ENCODE data around the gene AQP12B. TPM values are rescaled to one million over a fixed set of nuclear protein-coding genes. Genes with fewer than 3 reads are reported as not detected.
"Not testable (repeated sequence)": the region's sequence is repeated elsewhere in the genome, so short reads cannot be mapped to it uniquely, and the experiment has no call there.

Gene AQP12B
- total RNA-seq, 1 experiment from 2014 or later: not detected

DNA sequence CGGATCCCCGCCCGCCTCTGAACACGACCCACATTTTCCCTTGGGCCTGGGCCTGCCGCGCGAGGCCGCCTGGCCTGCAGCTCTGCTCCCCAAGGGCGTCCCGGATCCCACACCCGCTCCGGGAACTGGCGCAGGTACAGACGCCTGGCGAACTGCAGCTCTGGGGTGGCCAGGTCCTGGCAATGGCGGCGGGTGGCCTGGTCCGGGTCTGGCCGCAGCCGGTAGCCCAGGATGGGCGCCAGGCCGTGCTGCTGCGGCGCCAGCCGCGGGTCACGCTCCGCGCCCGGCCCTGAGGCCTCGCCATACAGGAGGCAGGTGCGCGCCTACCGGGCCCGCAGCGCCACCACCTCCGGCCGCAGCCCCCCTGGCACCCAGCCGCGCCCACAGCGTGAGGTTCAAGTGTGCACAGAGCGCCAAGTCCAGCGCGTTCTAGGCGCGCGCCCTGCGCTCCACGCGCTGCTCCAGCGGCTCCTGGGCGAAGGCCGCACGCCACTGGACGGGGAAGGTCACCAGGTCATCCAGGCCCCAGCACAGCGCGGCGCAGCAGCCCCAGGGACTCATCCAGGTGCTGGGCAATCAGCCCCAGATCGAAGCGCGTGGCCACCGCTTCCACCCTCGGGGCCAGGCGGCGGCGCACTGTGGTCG is 18.5 kb upstream of the AQP12B start:
- Mint-ChIP-seq H3K9me3 (ENCODE audit: low read depth, unreplicated experiment) (no peaks in the 10 kb centered on the region), H3K27ac (ENCODE audit: unreplicated experiment) (no peak overlapping the region), H3K36me3 (ENCODE audit: insufficient read depth, unreplicated experiment) (peaks cover 9% of the 10 kb centered on the region), H3K27me3 (ENCODE audit: unreplicated experiment) (peaks cover 47% of the 10 kb centered on the region), H3K4me3 (ENCODE audit: low read depth, unreplicated experiment) (no peak overlapping the region), H3K4me1 (ENCODE audit: low read depth, unreplicated experiment) (no peaks in the 10 kb centered on the region)
- CTCF ChIA-PET: no interaction called here
- no TSS peak for BruUV-seq (replicated peaks)
- TF ChIP-seq CTCF (IDR thresholded peaks at IDR 0.05; ENCODE audit: unreplicated experiment): no peak
- intact Hi-C loops (cut with micrococcal nuclease; ENCODE audit: unreplicated experiment): loop anchor here (10.0 kb wide), 1 partner anchor 96 kb away; no protein-coding TSS in a partner anchor
- no peak for DNase-seq

DNA sequence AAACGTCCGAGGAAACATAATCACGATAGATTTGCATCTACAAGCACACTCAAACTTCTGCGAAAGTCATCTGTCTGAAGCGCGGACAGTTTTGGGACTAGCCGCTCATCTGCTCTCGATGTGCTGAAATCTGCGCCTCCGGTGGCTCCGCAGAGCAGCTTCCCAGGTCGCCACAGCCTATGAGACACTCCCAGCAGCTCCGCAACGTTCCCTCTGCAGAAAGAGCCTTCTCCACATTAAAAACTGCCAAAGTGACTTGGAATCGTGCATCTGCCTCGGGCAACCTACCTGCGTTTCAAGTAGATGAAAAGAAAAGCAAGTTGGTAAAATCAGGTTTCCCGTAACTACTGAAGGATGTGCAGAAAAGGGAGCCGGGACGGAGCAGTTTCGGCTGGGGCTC is 17.9 kb upstream of the AQP12B start:
- peaks cover 41% of the 10 kb centered on the region for H3K27me3 Mint-ChIP-seq (ENCODE audit: unreplicated experiment)
- intact Hi-C loops (cut with micrococcal nuclease; ENCODE audit: unreplicated experiment): loop anchor here (10.0 kb wide), 1 partner anchor 96 kb away; no protein-coding TSS in a partner anchor
- H3K4me1 Mint-ChIP-seq (ENCODE audit: low read depth, unreplicated experiment); BruUV-seq (replicated peaks); H3K27ac Mint-ChIP-seq (ENCODE audit: unreplicated experiment); H3K9me3 Mint-ChIP-seq (ENCODE audit: low read depth, unreplicated experiment); H3K4me3 Mint-ChIP-seq (ENCODE audit: low read depth, unreplicated experiment); CTCF ChIA-PET; DNase-seq; H3K36me3 Mint-ChIP-seq (ENCODE audit: insufficient read depth, unreplicated experiment): not testable (repeated sequence)

DNA sequence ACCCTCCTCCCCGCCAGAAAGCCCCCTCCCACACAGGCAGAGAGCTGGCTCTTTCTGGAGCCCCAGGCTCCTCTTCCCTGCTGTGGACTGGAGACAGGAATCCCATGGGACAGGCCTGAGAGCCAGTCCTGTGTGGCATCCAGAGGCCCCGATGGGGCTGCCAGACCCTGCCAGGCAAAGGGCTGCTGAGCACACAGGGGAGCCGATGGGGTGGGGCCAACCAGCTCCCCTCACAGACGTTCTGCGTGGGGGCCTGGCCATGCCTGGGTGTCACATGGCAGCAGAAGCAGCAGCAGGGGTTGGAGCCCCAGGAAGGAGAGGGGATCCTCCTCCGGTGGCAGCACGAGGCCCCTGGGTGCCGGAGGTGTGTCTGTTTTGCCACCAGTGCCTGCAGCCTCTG is 17.1 kb upstream of the AQP12B start:
- H3K9me3 Mint-ChIP-seq (ENCODE audit: low read depth, unreplicated experiment); DNase-seq; H3K4me3 Mint-ChIP-seq (ENCODE audit: low read depth, unreplicated experiment); H3K27ac Mint-ChIP-seq (ENCODE audit: unreplicated experiment); CTCF ChIA-PET; H3K36me3 Mint-ChIP-seq (ENCODE audit: insufficient read depth, unreplicated experiment); BruUV-seq (replicated peaks); H3K4me1 Mint-ChIP-seq (ENCODE audit: low read depth, unreplicated experiment): not testable (repeated sequence)
- peaks cover 34% of the 10 kb centered on the region for H3K27me3 Mint-ChIP-seq (ENCODE audit: unreplicated experiment)
- intact Hi-C loops (cut with micrococcal nuclease; ENCODE audit: unreplicated experiment): loop anchor here (10.0 kb wide), 1 partner anchor 95 kb away; no protein-coding TSS in a partner anchor

DNA sequence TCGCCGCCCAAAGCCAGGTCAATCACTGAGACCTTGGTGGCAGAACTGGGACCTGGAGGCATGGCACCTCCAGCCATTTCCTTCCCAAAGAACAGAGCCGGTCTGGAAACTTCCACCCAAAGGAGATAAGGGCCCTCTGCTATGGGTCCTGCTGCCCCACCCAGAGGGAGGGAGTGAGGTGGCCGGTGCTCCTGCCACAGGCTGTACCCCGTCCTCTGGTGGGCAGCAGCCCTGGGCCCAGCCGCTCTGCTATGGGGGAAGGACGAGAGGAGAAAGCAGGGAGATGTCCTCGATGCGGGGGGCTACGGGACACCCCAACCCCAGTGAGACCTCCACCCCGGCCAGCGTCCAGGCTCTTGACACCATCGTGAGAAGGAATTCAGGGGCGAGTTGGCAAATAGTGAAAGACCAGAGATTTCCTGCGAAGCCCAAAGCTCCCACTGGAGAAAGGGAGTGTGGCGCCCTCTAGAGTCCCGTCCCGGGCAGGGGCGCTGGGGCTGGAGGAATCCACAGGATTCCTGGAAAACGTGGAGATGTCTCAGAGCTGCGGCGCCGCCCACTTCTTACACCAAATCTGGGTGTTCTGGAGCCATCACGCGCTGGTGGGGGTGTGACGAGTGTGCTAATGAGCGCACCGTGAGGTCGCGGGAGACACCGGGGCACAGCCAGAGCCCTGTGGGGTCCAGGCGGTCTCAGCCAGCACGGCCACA is 16.3 kb upstream of the AQP12B start:
- DNase-seq; CTCF ChIA-PET; H3K27ac Mint-ChIP-seq (ENCODE audit: unreplicated experiment); H3K36me3 Mint-ChIP-seq (ENCODE audit: insufficient read depth, unreplicated experiment); H3K4me1 Mint-ChIP-seq (ENCODE audit: low read depth, unreplicated experiment); intact Hi-C loops (cut with micrococcal nuclease; ENCODE audit: unreplicated experiment); H3K4me3 Mint-ChIP-seq (ENCODE audit: low read depth, unreplicated experiment); H3K9me3 Mint-ChIP-seq (ENCODE audit: low read depth, unreplicated experiment); BruUV-seq (replicated peaks): not testable (repeated sequence)
- peaks cover 27% of the 10 kb centered on the region for H3K27me3 Mint-ChIP-seq (ENCODE audit: unreplicated experiment)

DNA sequence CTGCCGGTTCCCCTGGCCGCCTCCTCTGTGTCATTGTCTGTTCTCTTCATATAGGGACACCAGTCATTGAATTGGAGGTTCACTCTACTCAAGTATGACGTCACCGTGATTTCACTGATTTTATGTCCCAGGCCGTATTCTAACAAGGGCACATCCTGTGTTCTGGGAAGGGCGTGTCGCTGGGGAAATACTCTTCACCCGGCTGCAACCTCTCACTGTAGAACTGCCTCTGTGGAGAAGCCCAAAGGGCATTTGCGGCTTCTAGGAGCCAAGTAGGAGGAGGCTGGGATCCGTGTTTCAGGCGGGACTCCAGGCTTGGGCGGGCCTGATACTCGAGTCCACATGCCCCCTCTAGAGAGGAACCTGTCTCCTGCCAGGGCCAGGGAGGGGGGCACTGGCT is 13.8 kb upstream of the AQP12B start:
- not testable (repeated sequence) for H3K36me3 Mint-ChIP-seq (ENCODE audit: insufficient read depth, unreplicated experiment)

DNA sequence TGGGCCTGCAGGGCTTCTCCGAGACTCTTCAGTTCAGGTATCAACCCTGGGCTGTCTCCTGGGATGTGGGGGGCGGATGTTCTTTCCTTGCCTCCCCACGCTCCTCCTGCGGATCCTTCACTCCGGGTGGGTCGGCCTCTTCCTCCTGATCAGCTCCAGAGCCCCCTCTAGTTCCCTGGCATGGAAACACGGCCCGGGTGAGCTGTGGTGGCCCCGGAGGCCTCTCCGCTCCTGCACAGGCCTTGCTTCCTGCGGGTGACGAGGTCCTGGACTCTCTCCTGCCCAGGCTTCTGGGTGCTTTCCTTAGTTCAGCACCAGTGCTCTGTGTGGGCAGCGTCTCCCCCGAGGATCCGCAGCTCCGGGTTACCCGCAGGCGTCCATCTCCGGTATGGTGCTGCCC is 12.9 kb upstream of the AQP12B start:
- H3K27ac Mint-ChIP-seq (ENCODE audit: unreplicated experiment); DNase-seq; CTCF ChIA-PET; H3K4me3 Mint-ChIP-seq (ENCODE audit: low read depth, unreplicated experiment); H3K9me3 Mint-ChIP-seq (ENCODE audit: low read depth, unreplicated experiment); H3K36me3 Mint-ChIP-seq (ENCODE audit: insufficient read depth, unreplicated experiment); BruUV-seq (replicated peaks); intact Hi-C loops (cut with micrococcal nuclease; ENCODE audit: unreplicated experiment); H3K4me1 Mint-ChIP-seq (ENCODE audit: low read depth, unreplicated experiment): not testable (repeated sequence)
- peaks cover 13% of the 10 kb centered on the region for H3K27me3 Mint-ChIP-seq (ENCODE audit: unreplicated experiment)

More for the DNA sequence above, 13.8 kb upstream of the AQP12B start:
- H3K27ac Mint-ChIP-seq (ENCODE audit: unreplicated experiment); CTCF ChIA-PET; H3K4me3 Mint-ChIP-seq (ENCODE audit: low read depth, unreplicated experiment); DNase-seq; intact Hi-C loops (cut with micrococcal nuclease; ENCODE audit: unreplicated experiment); BruUV-seq (replicated peaks); H3K9me3 Mint-ChIP-seq (ENCODE audit: low read depth, unreplicated experiment); H3K4me1 Mint-ChIP-seq (ENCODE audit: low read depth, unreplicated experiment): not testable (repeated sequence)
- H3K27me3 Mint-ChIP-seq (ENCODE audit: unreplicated experiment): peaks cover 13% of the 10 kb centered on the region

DNA sequence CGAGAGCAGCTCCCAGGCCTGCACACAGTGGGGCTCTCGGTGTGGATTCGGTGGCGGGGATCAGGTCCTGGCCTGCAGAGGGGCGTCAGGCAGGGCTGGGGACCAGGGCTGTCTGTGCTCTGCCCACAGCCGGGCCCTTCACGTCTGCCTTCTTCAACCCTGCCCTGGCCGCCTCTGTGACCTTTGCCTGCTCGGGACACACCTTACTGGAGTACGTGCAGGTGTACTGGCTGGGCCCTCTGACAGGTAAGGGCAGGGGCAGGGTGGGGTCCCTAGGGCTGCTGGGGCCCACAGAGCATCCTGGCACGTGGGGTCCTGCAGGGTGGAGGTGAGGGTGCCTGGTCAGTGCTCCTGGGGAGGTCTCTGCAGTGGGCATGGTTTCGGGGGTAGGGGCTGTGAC is 11.6 kb upstream of the AQP12B start:
- H3K4me1 Mint-ChIP-seq (ENCODE audit: low read depth, unreplicated experiment); CTCF ChIA-PET; BruUV-seq (replicated peaks); H3K27ac Mint-ChIP-seq (ENCODE audit: unreplicated experiment); H3K4me3 Mint-ChIP-seq (ENCODE audit: low read depth, unreplicated experiment); DNase-seq; H3K9me3 Mint-ChIP-seq (ENCODE audit: low read depth, unreplicated experiment); H3K36me3 Mint-ChIP-seq (ENCODE audit: insufficient read depth, unreplicated experiment); intact Hi-C loops (cut with micrococcal nuclease; ENCODE audit: unreplicated experiment): not testable (repeated sequence)
- H3K27me3 Mint-ChIP-seq (ENCODE audit: unreplicated experiment): peaks cover 13% of the 10 kb centered on the region

DNA sequence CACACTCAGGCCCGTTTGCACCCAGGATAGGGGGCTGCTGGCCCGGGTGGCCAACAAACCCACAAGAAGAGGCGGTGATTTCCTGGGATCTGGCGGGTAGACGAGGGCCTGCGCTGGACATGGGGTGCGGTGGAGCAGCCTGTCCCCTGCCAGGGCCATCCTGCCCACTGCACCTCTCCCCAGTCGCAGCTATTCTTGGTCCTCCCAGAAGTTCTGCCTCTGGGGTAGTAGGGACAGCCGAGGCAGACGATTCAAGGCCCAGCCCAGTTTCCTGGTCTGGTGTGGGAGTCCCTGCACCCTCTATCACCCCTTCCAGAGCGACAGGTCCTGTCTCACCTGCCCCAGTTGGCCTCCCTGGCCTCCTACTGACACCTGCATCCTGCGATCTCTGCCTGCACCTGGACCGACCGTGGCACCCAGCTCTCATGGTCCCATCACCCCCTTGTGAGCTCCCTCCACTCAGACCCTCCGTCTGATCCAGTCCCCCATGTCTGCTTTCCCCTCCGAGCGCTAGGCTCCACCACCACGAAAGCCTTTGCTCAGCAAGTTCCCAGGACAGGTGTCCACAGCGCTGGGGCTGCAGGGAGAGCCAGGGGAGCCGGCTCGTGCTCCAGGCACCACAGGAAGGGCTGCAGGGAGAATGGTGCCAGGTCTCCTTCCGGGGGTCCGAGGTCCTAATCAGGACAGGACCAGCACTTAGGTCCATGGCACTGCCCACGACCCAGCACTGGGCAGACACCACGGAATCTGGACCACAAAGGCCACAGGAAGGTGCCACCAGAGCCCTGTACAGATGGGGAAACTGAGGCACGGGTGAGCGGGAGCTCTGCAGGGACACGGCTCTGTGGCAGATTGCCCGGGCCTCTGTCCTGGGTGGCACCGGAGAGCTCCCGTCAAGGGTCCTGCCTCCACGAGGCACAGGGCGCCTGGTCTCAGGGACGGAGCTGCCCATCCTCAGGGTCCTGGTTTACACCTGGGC is 10.2 kb upstream of the AQP12B start:
- H3K4me3 Mint-ChIP-seq (ENCODE audit: low read depth, unreplicated experiment); BruUV-seq (replicated peaks): not testable (repeated sequence)

More for the DNA sequence above, 10.2 kb upstream of the AQP12B start:
- DNase-seq; H3K4me1 Mint-ChIP-seq (ENCODE audit: low read depth, unreplicated experiment); H3K27ac Mint-ChIP-seq (ENCODE audit: unreplicated experiment); H3K36me3 Mint-ChIP-seq (ENCODE audit: insufficient read depth, unreplicated experiment); intact Hi-C loops (cut with micrococcal nuclease; ENCODE audit: unreplicated experiment); CTCF ChIA-PET; H3K9me3 Mint-ChIP-seq (ENCODE audit: low read depth, unreplicated experiment): not testable (repeated sequence)
- H3K27me3 Mint-ChIP-seq (ENCODE audit: unreplicated experiment): peaks cover 13% of the 10 kb centered on the region

Measured in Calu3 (cell line).